ENCODE measurements around the gene TTI1.

DNA sequence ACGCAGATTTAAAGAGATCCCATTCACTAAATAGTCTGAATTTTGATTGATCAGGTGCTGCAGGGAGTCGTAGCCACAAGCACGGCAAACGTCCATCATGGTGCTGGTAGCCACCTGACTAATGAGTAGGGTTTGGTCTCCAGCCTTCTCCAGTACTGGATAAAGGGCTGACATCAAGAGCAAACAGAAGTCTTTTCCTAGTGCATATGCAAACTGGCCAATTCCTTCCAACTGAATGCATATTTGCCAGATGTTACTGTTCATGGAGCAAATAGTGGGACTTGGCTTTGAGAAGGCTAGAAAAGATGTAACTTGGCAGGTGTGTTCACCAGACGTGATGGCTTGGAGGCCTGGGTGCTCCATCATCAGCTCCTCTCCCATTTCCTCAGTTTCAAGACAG, 21.6 kb downstream of the TTI1 start:
- TF ChIP-seq, protein P1, sequence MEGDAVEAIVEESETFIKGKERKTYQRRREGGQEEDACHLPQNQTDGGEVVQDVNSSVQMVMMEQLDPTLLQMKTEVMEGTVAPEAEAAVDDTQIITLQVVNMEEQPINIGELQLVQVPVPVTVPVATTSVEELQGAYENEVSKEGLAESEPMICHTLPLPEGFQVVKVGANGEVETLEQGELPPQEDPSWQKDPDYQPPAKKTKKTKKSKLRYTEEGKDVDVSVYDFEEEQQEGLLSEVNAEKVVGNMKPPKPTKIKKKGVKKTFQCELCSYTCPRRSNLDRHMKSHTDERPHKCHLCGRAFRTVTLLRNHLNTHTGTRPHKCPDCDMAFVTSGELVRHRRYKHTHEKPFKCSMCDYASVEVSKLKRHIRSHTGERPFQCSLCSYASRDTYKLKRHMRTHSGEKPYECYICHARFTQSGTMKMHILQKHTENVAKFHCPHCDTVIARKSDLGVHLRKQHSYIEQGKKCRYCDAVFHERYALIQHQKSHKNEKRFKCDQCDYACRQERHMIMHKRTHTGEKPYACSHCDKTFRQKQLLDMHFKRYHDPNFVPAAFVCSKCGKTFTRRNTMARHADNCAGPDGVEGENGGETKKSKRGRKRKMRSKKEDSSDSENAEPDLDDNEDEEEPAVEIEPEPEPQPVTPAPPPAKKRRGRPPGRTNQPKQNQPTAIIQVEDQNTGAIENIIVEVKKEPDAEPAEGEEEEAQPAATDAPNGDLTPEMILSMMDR (IDR thresholded peaks at IDR 0.05), result no peak
- TF ChIP-seq POLR2A (IDR thresholded peaks at IDR 0.05), result no peak
- no peak for TF ChIP-seq EP300 (IDR thresholded peaks at IDR 0.05)

Data from ovary (tissue), 3 donors.